GM18519 (cell line): ENCODE data around the gene CSDE1.

Source experiments
- ATAC-seq: cut with Tn5 transposase; IDR thresholded peaks from one replicate; pipeline ENCODE4 v1.9.1; 2021; ENCODE audit warnings: mild to moderate bottlenecking, moderate library complexity; ENCODE audit not compliant: unreplicated experiment, low FRiP score

The CSDE1 gene

DNA sequence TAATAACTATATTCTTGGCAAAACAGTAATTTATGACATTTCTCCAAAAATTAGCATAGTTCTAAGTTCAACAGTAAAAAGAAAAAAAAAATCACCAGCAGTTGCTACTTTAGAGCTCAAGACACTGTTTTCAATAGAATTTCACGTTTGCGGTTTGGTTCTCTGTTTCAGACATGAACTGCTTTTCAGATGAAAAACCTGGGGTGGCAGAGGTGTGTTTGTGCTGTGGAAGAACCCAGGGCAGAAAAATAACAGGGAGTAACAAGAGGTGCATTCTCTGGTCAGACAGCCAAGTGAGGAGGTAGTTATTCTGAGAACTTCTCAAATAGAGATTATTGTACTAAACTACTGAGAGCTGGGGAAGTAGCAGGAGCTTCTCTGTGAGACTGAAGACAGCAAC lies 50.2 kb downstream of the CSDE1 start:
- ATAC-seq = no peak

DNA sequence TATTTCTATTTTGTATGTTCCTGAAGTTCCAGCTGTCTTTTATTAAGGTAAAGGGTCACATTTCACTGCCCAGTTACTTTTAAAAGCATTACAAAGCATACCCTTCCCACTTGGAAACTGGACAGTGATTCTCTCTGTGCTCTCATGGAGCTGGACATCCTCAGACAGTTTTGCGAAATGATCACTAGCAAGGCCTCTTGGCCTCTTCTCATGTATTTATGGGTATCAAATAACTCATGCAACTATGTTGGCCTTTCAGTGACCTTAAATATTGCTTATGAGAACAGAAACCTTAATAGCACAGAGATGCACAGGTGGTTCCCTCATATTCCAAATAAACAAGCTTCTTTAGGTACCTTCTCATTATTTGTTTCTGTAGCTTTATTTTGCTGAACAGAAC lies 54.5 kb downstream of the CSDE1 start:
- ATAC-seq = no peak

DNA sequence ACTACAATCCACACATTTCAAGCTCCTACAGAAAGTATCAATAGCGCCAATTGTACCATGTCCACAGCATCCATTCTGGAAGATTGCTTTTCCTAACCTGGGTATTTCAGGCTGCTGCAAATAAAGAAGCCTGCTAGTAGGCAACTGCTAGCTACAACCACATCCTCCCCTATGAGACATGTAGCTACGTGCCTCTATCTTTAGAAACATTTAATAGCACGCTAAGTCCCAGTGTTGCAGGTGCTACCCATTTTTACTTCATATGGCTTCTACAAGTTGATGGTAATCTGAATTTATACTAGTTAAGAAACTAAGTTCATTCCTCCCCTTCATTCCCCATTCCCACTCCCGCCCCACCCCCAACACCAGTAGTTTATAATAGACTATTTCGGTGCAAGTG lies 55.0 kb downstream of the CSDE1 start:
- no peak for ATAC-seq

DNA sequence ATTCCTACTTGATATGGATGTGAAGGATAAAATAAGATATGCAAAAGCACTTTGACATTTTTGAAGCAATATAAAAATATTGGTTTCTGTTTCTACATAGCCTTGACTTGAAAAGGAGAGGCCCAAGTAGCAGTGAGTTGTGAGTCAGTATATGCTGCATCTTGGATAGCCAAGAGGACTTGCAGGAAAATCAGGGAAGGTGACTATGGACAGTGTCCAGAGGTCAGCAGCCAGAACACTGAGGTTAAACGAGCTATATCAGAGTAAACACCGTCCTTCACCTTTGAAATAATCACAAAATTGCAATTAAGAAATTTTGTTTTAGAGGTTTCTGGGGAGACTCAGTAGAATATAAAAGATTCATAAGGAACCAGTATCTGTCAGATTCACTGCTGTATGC lies 55.9 kb downstream of the CSDE1 start:
- ATAC-seq = no peak

DNA sequence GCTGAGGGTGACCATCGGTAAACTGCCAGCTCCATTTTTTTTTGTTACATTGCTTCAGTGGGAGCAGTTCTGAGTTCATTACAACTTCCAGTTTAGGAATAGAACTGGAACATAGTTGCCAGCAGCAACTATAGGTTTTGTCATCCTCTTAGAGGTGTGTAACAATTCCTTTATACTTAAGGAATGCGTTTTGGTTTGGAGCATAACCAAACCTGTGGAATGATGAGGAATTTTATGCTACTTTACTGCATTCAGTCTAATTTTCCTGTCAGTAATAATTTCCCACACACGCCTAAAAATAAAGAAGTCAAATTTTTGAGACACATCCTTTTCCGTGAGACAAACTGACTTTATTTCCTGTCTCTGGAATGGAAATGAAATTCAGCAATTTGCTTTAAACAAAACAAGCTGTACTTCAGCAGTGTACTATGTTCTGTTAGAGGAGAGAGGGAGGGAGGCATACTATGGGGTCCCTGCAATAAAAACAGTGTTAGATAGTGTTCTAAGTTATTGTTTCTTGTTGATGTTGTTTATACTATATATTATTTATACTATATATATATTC lies 57.7 kb downstream of the CSDE1 start:
- no peak for ATAC-seq

DNA sequence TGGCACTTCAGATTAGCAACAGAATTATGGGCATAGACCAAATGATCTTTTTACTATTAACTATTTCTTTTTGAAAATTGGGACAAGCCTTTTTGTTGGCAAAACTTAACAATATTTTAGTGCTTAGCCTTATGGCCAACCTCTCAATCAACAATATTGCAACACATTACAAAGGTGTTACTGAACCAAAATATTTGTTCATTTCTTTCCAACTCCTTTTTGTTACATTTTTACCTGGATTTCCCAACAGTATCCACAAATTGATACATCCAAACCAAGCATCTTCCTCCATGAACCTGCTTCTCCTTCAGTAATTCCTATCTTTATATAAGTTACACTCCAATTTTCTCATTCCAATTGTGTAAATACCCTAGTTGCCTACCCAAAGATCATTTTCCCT lies 61.0 kb downstream of the CSDE1 start:
- no peak for ATAC-seq

DNA sequence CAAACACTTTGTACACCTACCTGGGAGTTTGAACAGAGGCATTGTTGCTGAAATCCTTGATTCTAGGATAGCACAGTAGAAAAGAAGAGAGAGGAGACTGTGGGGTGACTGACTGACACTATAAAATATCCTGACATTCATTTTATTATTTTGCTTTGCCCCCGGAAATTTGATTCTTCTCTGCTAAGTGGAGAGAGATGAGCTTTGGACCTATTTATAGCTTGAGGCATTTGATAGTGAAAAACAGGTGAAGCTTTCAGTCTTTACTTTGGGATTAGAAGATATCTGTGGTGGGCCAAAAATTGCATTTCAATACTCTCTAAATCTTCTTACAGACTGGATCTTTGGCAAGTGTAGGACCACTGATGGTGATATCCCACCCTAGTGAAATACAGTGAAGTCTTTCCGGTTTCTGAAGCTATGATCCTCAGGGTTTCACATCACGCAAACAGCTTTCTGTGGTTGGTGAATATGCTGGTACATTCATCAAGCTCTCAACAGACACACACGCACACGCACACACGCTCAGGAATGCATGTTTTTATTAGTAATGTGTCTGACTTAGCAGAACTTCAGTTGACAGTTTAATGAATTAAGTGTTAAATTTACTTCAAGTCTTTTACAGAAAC lies 62.2 kb downstream of the CSDE1 start, which contains the start of gene AMPD1:
Gene AMPD1 (minus strand): TSS at position 117 of the 629 bp plus-strand sequence. CDS start 75 bp downstream, at position 42.
- ATAC-seq = no peak

DNA sequence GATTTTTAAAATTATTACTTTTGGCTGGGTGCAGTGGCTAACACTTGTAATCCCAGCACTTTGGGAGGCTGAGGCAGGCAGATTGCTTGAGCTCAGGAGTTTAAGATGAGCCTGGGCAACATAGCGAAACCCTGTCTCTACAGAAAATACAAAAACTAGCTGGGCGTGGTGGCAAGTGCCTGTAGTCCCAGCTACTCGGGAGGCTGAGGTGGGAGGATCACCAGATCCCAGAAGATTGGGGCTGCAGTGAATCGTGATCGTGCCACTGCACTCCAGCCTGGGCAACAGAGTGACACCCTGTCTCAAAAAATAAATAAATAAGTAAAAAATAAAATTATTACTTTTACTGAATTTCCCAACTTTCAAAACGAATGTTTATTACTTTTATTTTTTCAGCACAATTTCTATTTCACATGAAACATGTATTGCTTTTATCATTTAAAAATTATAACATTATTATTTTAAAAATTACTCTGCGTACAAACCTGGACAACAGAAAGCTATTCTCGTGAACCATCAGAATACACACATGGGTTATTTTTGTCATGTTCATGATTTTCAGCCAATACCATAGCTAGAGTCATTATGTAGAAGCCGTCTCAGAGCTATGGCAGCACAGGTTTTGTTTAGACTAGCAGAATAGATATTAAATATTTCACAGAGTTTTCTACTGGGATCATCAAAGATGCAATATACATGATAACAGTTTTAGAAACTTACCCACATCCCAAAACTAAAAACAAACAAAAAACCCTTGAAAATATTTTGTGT lies 63.1 kb downstream of the CSDE1 start:
- no peak for ATAC-seq

DNA sequence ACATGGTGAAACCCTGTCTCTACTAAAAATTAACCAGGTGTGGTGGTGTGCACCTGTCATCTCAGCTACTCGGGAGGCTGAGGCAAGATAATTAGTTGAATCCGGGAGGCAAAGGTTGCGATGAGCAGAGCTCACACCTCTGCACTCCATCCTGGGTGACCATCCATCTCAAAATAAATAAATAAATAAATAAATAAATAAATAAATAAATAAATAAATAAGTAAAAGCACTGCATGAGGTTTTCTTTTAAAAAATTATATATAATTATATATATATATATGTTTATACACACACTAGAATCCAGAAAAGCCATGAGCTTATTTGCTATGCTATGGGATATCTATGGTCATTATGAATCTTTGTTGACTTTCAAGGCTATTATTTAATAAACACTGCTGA lies 64.8 kb downstream of the CSDE1 start:
- no peak for ATAC-seq

DNA sequence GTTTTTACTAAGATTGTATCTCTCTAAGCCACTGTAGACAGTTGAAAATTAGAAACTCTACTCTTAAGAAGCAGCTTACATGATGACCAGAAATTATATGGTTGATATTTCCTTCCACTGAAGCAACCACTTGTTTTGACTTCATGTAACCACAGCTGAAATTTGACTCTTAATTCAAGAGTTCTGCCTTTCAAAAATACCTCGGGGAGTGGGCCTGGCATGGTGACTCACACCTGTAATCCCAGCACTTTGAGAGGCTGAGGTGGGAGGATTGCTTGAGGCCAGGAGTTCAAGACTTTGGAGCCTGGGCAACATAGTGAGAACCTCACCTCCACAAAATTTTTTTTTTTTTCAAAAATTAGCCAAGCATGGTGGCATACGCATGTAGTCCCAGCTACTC lies 66.7 kb downstream of the CSDE1 start:
- no peak for ATAC-seq

DNA sequence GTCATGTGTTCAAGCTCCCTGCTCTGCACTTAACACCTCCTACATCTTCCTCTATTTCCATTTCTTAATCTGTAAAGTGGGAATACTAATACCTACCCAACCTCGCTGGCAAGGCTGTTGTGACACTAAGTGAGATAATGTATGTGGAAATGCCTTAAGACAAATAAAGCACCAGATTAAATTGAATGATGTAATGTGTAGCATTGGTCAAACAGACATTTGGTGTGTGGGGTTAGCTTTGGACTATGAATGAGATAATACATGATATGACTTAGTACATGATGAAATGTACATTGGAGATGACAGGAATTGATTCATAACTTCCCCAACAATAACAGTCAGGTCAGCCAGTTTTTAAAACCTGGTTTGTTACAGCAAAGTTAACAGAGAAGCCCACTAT lies 67.6 kb downstream of the CSDE1 start:
- ATAC-seq = no peak

DNA sequence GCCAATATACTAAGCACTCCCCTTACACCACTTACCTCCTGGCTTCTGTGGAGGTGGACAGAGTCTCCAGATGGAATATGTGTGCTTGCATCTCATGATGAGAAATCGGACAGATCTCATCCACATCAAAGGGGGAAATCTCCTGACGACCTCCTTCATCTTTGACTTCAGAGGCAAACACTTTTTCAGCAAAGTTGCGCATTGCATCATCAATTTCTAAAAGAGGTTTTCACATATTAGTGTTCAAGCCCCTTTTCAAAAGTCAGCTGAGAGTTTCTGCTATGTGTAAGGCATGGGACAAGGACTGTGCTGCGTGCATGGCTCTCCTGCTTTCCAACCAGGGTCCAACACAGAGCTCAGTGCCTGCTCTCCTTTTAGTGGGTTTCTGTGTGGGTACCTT lies 69.3 kb downstream of the CSDE1 start:
- no peak for ATAC-seq

DNA sequence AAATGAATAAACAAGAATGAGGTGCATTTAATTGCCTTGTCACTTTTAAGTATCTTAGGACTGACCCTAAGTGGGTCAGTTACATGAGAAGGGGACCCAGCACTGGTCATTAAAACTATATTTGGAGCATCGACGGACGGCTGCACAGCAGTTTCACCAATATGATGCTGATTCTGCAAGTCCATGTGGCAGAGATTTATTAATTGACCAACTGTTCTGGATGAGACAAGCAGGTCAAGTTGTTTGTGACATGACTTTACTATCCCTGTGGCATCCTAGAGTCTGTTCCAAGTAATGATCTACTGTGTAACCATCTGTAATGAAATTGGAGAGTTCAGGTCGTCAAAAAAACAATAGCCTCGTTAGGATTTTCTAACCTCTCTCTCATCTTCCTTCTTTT lies 71.9 kb downstream of the CSDE1 start:
- no peak for ATAC-seq

DNA sequence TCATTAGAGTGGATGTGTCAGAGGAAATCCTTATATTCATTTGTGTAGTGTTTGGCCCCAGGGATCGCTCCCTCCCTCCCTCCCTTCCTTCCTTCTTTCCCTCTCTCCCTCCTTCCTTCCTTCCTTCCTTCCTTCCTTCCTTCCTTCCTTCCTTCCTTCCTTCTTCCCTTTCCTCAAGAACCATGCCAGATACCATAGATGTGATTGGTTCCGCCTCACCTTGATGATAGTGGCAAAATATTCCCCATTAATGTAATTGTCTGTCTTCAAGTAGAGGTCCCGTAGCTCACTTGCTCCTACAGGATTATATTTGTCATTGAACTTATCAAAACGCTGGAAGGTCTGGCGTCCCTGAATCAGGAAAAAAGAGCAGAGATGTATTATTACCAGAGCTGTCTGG lies 80.1 kb downstream of the CSDE1 start:
- no peak for ATAC-seq

DNA sequence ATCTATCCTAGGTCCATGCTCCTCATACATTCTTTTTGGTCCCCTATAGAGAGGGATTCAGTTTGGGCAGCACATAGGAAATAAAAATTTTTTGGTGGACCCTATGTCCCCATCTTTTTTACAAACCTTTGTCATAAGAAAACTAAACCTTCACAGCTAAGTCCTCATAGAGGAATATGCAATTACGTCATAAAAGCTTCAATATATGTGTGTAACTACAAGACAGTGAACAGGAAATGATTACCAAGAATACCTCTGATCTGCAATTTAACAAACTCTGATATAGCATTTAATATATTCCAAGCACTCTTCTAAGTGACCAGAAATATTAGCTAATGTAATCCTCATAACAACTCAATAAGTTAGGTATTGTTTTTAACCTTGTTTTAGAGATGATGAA lies 81.7 kb downstream of the CSDE1 start:
- ATAC-seq = no peak

DNA sequence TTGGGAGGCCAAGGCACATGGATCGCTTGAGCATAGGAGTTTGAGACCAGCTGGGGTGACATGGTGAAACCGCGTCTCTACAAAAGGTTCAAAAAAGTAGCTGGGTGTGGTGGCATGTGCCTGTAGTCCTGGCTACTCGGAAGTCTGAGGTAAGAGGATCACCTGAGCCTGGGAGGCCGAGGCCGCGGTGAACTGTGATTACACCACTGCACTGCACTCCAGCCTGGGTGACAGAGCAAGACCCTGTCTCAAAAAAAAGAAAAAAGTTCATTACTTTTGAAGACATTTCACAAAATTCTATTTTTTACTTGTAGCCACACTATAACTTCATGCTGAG lies 85.9 kb downstream of the CSDE1 start:
- no peak for ATAC-seq

DNA sequence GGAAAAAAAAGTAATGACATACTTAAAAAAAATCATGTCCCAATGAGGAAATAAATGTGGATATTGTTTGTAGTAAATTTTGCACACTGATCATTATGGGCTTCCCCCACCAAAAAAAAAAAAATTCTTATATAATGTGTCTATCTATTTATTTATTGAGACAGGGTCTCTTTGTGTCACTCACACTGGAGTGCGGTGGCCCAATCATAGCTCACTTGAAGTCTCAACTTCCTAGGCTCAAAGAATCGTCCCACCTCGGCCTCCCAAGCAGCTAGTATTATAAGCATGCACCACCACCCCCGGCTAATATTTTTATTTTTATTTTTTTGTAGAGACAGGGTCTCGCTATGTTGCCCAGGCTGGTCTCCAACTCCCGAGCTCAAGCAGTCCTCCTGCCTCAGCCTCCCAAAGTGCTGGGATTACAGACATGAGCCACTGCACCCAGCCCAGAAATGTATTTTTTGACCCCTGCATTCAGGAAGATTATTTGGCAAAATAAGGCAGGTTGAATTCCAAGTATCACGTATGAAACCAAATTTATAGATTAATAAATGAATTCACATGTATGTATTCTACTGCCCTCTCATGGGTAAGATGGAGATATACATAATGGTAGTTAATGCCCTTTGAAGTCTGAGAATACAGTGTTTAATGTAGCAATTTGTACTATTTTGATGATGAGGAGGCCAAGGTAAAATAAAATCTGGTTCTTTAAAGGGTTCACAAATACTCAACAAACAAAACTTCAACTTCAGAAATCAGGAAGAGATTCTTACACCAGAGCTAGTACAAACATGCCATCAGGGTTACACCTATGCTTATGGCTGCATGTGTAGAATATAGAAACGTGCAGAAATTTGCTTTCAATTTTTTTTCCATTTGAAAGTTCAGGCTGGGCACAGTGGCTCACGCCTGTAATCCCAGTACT lies 86.5 kb downstream of the CSDE1 start:
- ATAC-seq = no peak

DNA sequence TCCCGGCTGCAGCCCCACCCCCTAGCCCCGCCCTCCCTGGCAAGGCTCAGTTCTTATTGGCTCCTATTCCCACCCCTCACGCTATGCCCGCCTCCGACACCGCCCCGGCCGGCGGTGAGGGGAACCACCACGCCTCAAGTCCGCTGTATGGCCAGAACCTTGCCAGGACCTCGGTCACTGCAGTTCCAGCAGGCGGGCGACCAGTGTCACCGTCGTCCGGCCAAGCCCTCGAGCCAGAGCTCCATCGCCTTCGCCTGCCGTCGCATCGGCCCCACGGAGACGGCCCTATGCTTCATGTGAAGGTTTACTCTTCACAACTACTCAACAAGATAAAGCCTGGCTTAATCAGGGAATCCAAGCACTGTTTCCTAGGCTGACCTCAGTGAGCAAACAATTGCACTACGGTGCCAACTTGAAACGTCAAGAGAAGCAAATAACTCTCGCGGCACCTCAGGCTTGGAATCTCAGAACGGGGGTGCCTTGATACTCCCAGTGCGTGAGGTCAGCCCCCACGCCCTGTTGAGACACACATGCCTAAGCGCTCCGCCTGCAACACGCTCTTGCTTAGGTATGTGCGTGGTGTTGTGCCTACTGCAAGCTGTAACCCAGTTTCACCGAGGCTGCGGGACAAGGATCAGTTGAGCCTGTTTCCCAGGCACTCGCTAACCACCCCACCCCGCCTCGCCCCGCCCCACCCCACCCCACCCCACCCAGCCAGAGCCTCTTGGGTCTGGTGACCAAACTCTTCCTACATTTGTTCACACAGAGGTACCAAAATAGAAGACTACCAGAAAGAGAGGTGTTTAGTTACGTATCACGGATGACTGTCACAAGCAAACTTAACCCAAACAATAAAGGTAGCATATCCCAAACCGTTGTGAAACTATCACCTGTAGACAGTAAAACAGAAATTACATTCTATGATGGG lies 87.4 kb downstream of the CSDE1 start:
- peak; percentile 89 for ATAC-seq

DNA sequence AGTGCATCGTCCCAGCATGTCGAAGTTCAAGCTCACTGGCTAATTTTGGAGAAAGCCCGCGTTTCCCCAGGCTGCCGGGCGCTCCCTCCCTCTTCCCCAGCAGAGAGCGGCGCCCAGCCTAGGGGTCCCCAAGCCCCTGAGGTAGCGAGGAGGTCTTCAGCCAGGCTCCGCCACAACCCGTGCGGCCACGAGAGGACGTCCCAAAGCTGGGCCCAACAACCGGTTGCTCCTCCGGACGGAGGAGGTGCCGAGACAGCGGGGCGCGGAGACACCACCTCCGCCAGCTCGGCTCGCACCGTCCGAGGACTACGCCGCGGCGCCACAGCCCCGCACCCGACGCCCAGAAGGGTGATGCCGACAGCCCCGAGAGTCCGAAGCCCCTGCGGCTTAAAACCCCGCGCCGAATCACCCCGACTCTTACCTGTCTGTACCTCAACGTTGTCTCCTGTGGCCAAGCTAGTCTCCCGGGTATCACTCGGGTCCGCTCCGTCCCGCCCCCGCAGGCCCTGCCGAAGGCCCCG lies 88.2 kb downstream of the CSDE1 start, which contains the start of gene DENND2C:
Gene DENND2C (minus strand): TSS at position 488 of the 521 bp plus-strand sequence. CDS start 44,065 bp downstream, outside the sequence.
- peak; percentile 36 for ATAC-seq
